WERI-Rb-1 (cell line): ENCODE data around the gene STOML1.

Experiments used
- DNase-seq: peaks from one replicate; pipeline ENCODE4 v3.0.0-alpha.2; 2020
- H3K27ac ChIP-seq: fragments of 250-450 bp; sonication (Bioruptor Pico); 2 replicates; pipeline ENCODE4 v1.5.1; 2020; ENCODE audit warnings: mild to moderate bottlenecking, moderate library complexity
- H3K27me3 ChIP-seq: fragments of 250-450 bp; sonication (Bioruptor Pico); 2 replicates; pipeline ENCODE4 v1.5.1; 2021; ENCODE audit warnings: mild to moderate bottlenecking, low read depth, moderate library complexity; ENCODE audit not compliant: insufficient read depth, severe bottlenecking
- H3K36me3 ChIP-seq: fragments of 250-450 bp; sonication (Bioruptor Pico); 2 replicates; pipeline ENCODE4 v1.5.1; 2020; ENCODE audit warnings: mild to moderate bottlenecking, moderate library complexity
- H3K4me3 ChIP-seq: 2 replicates; pipeline ENCODE4 v1.5.1; 2011; ENCODE audit warnings: low read depth, mild to moderate bottlenecking, control low read depth, low read length
- H3K9me3 ChIP-seq: fragments of 250-450 bp; sonication (Bioruptor Pico); 2 replicates; pipeline ENCODE4 v1.5.1; 2021; ENCODE audit warnings: mild to moderate bottlenecking, moderate library complexity; ENCODE audit not compliant: severe bottlenecking
- TF ChIP-seq, protein P1 (sequence below): IDR thresholded peaks from 2 replicates; pipeline ENCODE4 v1.5.1; 2011; ENCODE audit warnings: low read depth, mild to moderate bottlenecking, control low read depth, inconsistent platforms, low read length

Gene STOML1

DNA sequence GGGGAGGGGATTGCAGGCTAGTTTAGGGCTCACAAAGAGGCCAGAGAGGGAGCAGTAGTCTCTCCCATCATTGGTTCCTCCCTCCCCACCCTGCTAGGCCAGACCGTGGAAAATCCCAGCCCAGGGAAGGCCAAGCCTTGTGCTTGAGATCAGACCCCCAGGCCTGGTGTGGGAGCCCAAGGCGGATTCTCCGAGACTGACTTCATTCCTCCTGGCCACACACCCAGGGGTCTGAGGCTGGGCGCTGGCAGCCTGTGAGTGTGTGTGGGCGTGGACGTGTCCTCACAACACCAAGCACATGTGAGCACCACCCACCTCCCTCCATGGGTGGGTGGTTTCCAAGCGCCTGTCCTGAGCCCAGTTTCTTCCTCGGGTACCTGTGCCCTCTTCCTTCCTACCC is 61.7 kb downstream of the STOML1 start:
- H3K9me3 ChIP-seq, result no peaks in the 10 kb centered on the region
- peaks cover 48% of the 10 kb centered on the region for H3K36me3 ChIP-seq
- H3K4me3 ChIP-seq, result no peak overlapping the region
- no peak for DNase-seq
- TF ChIP-seq, protein P1, sequence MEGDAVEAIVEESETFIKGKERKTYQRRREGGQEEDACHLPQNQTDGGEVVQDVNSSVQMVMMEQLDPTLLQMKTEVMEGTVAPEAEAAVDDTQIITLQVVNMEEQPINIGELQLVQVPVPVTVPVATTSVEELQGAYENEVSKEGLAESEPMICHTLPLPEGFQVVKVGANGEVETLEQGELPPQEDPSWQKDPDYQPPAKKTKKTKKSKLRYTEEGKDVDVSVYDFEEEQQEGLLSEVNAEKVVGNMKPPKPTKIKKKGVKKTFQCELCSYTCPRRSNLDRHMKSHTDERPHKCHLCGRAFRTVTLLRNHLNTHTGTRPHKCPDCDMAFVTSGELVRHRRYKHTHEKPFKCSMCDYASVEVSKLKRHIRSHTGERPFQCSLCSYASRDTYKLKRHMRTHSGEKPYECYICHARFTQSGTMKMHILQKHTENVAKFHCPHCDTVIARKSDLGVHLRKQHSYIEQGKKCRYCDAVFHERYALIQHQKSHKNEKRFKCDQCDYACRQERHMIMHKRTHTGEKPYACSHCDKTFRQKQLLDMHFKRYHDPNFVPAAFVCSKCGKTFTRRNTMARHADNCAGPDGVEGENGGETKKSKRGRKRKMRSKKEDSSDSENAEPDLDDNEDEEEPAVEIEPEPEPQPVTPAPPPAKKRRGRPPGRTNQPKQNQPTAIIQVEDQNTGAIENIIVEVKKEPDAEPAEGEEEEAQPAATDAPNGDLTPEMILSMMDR, result no peak
- no peaks in the 10 kb centered on the region for H3K27me3 ChIP-seq
- H3K27ac ChIP-seq, result no peak overlapping the region

DNA sequence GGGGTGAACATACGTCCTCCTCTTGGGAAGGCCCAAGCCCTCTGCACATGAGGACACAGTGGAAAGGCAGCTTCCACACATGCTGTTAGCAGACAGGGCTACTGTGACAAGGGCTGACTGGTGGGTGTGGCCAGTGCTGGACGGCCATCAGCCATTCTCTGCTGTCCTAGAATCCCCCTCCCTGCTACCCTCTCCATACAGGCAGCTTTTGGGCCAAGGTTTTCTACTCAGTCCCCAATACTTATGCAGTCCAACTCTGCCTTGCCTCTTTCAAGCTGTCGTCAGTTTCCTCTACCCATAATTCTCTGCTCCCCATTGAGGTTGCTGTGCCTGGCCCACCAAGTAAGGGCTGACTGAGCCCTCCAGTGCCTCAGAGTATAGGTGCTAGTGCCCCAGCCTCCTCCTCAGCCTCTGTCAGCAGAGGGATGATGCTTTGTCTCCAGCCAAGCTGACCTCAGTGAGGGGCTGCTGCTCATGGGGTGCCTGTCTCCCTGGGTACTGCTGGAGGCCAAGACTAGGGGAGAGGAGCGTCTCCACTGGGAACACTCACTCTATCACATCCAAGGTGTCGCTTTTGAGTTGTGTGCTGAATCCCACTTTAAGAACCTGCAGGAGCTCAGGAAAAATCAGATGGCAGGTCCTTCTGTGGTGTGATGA is 63.0 kb downstream of the STOML1 start:
- Histone ChIP-seq H3K36me3 (peaks cover 44% of the 10 kb centered on the region), H3K9me3 (no peaks in the 10 kb centered on the region), H3K27ac (0 out of 2 replicates have a peak overlapping the region, but pooled peaks have one; percentile 10), H3K27me3 (no peaks in the 10 kb centered on the region), H3K4me3 (peak overlapping the region; percentile 89)
- peak; percentile 69 for DNase-seq
- TF ChIP-seq, protein P1, result no peak
